CD4-positive, alpha-beta T cell treated with Interleukin-10 for 1 hour (primary cell): ENCODE results near the gene C1GALT1.

Experiments
- DNase-seq: peaks from one replicate; pipeline ENCODE4 v3.0.0-alpha.2; 2020

C1GALT1 gene

DNA sequence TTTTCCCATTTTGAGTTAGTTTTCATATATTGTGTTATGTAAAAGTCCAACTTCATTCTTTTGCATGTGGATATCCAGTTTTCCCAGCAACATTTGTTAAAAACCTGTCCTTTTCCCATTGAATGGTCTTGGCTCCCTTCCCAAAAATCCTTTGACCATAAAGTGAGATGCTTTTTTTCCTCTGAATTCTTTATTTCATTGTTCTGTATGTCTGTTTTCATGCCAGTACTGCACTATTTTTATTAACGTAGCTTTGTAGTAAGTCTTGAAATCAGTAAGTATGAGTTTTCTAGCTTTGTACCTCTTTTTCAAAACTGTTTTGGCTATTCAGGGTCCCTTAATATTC, 20.0 kb downstream of the C1GALT1 start:
- no peak for DNase-seq

GRCh38 chr7:7203813-7204575, 21.6 kb downstream of the C1GALT1 start:
- no peak for DNase-seq

GRCh38 chr7:7207876-7208275, 25.5 kb downstream of the C1GALT1 start:
- no peak for DNase-seq

DNA sequence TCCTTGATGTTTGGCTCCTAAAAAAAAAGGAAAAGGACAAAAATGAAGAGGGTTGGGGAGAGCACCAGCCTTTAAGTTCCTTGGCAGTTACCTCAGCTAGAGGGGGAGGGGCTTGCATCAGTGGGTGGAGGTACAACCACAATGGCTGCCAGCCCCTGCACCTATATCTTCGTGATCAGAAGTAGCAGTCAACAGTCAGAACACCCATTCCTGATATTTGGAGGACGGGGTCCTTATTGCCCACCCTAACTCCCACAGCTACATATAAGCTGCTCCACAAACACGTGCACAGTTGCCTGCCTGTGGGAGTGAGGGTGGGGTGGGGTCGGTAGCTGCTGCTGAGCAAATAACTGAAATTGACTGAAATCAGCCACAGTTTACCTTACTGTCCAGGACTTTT, 26.2 kb downstream of the C1GALT1 start:
- no peak for DNase-seq

- no peak for DNase-seq
Observed at GRCh38 chr7:7209412-7210050, 27.2 kb downstream of the C1GALT1 start.

DNA sequence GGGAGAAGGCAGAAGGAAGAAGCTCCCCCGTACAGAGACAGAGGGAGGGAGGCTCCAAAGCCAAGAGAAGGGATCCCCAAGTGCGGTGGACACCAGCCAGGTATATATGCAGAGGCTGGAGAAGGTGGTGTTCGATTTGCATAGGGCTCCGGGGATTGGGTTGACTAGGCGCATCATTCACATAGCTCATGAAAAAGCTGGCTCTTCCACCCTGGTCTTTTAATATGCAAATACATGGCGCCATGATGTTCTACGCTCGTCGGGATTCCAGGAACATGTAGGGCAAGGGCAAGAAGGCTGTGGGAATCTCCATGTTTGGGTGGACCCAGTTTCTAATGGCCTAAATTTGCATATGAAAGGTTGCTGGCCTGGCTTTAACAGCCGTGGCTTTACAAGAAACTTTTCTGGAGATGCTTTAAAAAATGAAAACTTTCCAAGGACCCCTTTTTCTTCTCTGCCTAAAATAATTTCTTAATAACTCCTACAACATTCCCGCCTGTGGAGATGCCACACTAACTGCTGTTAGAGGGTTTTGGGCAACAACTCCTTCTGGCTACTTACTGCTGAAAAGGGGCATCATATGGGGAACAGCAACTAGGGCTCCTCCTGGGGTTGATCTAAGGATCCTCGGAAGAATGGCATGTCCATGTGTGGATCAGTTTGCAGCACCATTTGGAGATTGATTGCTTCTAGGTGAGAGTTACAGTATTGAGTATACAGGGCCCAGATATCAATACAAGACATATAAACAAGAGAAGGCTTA, 28.3 kb downstream of the C1GALT1 start:
- DNase-seq, result no peak

DNA sequence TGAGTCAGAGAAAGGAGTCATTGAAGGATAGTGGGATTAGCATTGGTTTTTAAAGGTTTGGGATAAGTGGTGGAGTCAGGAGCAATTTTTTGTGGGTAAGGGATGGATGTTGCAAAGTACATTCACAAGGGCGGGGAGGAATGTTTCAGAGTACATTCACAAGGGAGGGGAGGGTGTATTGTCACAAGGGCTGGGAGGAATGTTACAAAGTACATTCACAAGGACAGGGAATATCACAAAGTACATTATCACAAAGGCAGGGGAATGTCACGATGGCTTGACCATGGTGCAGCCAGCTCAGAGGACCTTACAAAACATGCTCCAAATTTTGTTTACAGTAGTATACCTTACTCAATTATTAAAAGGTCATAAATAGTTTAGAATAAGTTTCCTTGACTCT, 30.3 kb downstream of the C1GALT1 start:
- no peak for DNase-seq

DNA sequence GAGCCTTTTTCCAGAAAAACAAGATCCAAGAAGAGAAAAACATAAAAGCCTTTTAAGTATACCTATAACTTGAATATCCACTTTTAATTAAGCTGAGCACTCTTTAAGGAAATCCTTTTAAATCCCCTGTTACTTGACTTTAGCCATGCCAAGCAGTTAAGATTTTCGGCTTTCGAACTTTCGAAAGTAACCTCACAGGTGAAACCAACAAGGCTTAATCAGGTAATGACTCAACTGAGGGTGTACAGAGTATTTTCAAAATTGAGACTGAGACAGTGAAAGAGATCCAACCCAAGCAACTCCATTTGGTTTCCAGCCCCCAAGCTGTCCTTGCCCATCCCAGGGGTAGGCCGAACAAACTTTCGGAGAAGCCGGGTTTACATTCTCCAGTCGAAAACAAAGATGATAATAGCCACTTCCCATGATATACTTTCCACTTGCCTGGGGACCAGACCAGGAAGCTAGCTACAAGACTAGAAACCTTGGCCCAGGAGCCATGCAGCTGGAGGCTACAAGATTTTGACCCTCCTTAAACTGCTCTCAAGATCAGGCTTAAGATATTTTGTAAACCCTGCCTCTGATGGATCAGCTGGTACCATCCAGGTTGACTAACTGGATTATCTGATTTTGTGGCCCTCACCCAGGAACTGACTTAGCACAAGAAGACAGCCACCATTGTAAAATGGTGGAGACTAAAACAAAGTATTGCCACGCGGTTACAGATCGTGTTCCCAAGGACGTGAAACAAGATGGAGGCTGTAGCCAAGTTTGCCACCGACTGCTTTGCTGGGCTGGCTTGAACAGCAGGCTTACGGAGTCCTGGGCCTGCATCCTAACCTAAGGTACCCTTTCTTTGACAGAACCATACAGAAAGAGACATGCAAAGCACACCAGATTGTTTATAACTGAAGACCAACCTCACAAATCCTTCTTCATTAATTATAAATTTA, 32.3 kb downstream of the C1GALT1 start:
- no peak for DNase-seq

DNA sequence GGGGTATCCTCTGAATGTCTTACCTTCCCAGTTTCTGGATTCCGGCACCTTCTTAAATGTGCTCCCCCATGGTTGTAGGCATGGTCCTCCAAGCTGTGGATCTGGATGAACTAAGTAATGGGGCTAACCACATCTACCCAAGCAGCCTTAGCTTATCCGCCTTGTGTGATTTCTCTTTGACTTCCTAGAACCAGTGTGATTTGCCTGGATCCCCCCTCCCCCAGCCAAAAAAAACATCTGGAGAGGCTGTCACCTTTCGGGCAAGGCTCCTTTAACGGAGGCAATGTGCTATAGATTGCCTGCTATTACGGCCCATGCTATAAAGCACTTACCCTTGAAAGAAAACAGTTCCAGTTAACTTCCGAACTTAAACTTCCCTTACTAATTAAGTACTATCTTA, 33.9 kb downstream of the C1GALT1 start:
- DNase-seq, result no peak

GRCh38 chr7:7219216-7219615, 36.9 kb downstream of the C1GALT1 start:
- DNase-seq, result no peak

- DNase-seq, result no peak
Observed at GRCh38 chr7:7220821-7221220, 38.5 kb downstream of the C1GALT1 start.

DNA sequence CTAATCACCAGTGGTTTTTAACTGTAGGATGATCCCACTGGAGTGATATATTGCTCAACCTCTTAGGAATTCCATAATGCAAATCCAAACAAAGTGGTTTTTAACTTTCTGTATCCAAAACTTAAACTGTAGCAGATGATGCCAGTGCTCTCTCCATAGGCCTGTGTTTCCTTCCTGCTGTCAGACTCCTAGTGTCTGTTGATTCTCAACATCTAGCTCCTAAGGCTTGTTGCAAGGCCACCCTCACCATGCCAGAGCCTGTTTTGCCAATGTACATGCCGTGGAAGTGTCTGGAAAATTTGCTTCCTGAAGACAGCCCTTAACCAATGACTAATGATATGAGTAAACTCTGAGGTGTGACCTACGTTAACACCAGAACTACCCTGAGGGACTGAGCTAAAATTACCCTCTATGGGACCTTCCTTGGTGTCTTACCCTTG, 39.3 kb downstream of the C1GALT1 start:
- no peak for DNase-seq

GRCh38 chr7:7223250-7223649, 40.9 kb downstream of the C1GALT1 start:
- DNase-seq, result no peak

- DNase-seq, result no peak
Observed at GRCh38 chr7:7226407-7226806, 44.1 kb downstream of the C1GALT1 start.

- DNase-seq, result no peak
Observed at GRCh38 chr7:7228472-7228871, 46.1 kb downstream of the C1GALT1 start.

DNA sequence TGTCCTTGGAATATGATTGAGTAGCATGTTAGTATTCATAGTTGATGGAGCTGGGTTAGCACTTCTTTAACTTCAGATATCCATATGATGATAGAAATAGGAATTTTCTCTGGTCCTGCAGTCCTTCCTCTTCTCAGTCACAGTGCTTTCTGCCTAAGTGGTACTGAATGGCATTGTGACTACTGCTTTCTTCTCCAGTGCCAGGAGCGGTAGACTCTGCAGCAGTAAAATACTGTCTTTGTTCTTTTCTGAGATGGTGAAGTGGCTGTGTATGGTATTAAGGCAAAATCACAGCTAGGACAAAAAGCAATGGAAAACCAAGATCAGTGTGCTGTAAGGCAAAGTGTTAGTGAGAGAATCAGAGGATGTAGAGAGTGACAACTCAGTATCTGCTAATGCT, 46.6 kb downstream of the C1GALT1 start:
- no peak for DNase-seq

DNA sequence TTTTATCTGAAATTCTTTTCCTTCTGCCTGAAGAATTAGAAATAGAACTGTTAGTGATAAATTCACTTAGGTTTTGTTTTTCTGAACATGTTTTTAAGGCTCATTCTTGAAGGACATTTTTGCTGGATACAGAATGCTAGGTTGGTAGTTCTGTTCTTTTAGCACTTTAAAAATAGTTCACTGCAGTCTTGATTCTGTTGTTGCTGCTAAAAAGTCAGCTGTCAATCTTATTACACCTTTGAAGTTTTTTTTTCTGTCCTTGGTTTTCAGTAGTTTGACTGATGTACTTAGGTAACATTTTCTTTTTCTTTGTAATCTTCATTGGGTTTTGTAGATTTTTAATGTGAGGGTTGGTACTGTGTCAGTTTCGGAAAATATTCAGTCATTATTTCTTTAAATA, 48.7 kb downstream of the C1GALT1 start:
- no peak for DNase-seq

- DNase-seq, result no peak
Observed at GRCh38 chr7:7231865-7232264, 49.5 kb downstream of the C1GALT1 start.

DNA sequence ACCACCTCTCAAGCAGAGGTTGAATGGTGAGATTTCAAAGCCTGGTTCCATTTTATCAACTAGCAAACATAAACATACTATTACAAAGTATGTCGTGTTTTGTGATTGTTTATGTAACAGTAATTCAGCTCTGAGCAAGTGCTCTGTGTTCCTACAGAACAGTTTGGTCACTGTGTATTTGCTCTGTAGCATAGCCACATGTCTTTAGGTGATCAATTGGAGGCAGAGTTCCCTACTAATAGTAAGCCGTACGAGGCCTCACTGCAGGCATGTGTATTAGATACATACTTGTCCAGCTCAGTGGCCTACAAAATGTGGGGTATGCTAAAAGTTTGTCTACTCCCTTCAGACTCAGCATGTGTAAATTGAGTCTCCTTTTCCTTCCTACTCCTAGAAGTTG, 53.0 kb downstream of the C1GALT1 start:
- no peak for DNase-seq

- no peak for DNase-seq
Observed at GRCh38 chr7:7236041-7236440, 53.7 kb downstream of the C1GALT1 start.

- DNase-seq, result no peak
Observed at GRCh38 chr7:7237201-7237977, 55.0 kb downstream of the C1GALT1 start.

DNA sequence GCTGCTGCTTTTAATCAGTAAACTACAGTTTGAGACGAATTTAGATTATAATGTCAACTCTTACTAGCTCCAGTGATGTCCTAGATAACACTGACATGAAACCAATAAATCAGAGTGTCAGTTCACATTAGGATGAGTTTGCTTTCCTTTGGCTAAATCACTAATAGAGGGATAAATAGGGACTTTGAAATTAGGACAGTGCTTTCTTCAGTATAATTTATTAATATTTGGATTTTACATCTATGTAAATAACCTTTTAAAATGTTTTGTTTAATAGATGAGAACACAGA, 55.6 kb downstream of the C1GALT1 start:
- DNase-seq, result no peak
